ENCODE results near the gene GNAI3. TPM values are rescaled to one million over a fixed set of nuclear protein-coding genes. Genes with fewer than 3 reads are reported as not detected.

The GNAI3 gene
- total RNA-seq, 1 experiment from 2014 or later = 9.9 TPM

- Histone ChIP-seq H3K23ac (ENCODE audit: insufficient read length, low read depth, low read length) (no peak overlapping the region), H3K79me2 (ENCODE audit: insufficient read depth, low read length) (no peaks in the 10 kb centered on the region), H3K9ac (ENCODE audit: extremely low read depth, insufficient read length, low read length) (no peak overlapping the region), H3K9me3 (ENCODE audit: control insufficient read depth, low read depth, low read length) (no peaks in the 10 kb centered on the region), H4K5ac (ENCODE audit: insufficient read length, low read depth, low read length) (no peak overlapping the region), H2BK15ac (ENCODE audit: low read depth, low read length) (no peak overlapping the region), H3K4ac (ENCODE audit: low read depth, low read length) (no peak overlapping the region), H2BK120ac (ENCODE audit: low read depth, low read length, poor library complexity, severe bottlenecking) (no peak overlapping the region), H3K23me2 (ENCODE audit: insufficient read length, low read depth, low read length, poor library complexity, severe bottlenecking) (no peaks in the 10 kb centered on the region), H2AK5ac (ENCODE audit: insufficient read length, low read length) (no peak overlapping the region), H3K4me1 (ENCODE audit: insufficient read depth, low read length) (no peaks in the 10 kb centered on the region; the same call in 1 of the 2 replicates), H3K79me1 (ENCODE audit: insufficient read depth, low read depth, low read length, poor library complexity, severe bottlenecking) (no peaks in the 10 kb centered on the region), H3K27me3 (ENCODE audit: insufficient read depth, low read length) (no peaks in the 10 kb centered on the region), H3K14ac (ENCODE audit: insufficient read depth, low read length) (no peak overlapping the region; the same call in 1 of the 2 replicates), H2AFZ (ENCODE audit: low read length) (no peak overlapping the region), H3K27ac (ENCODE audit: insufficient read length, low read depth, low read length) (no peak overlapping the region), H4K91ac (ENCODE audit: insufficient read length, low read depth, low read length) (no peak overlapping the region), H4K8ac (replicated peaks; ENCODE audit: insufficient read length, low read depth, low read length) (no peak overlapping the region), H2BK5ac (ENCODE audit: insufficient read length, low read length) (no peak overlapping the region), H2BK20ac (ENCODE audit: low read depth, low read length, poor library complexity, severe bottlenecking) (no peak overlapping the region), H3K56ac (ENCODE audit: insufficient read length, low read depth, low read length) (no peak overlapping the region), H2BK12ac (ENCODE audit: insufficient read length, low read depth, low read length) (no peak overlapping the region), H3K4me2 (ENCODE audit: insufficient read depth, insufficient read length, low read length) (no peak overlapping the region), H4K20me1 (ENCODE audit: control insufficient read depth, insufficient read depth, insufficient read length) (no peaks in the 10 kb centered on the region), H3T11ph (ENCODE audit: low read length) (no peak overlapping the region), H3K18ac (ENCODE audit: insufficient read length, low read depth, low read length) (no peak overlapping the region)
- WGBS (ENCODE audit: extremely low coverage, insufficient read length, low lambda C conversion rate) = no CpG with 5 or more reads among the region's 14 CpGs
- Mint-ChIP-seq H3K4me1 (peaks cover 8 to 26% of the 10 kb centered on the region in 2 experiments), H3K9me3 (no peaks in the 10 kb centered on the region), H3K27me3 (ENCODE audit: low read depth) (no peaks in the 10 kb centered on the region), H3K36me3 (ENCODE audit: insufficient read depth in 1 of 3, low read depth in 3 of 3) (peaks cover 27 to 48% (median 42%) of the 10 kb centered on the region in 3 experiments; a peak in 6 of 7 replicates), H3K27ac (no peak overlapping the region), H3K4me3 (no peak overlapping the region)
- no peak for TF ChIP-seq CTCF (conservative IDR thresholded peaks at IDR 0.05)
- no peak for DNase-seq
Measured at GRCh38 chr1:109630898-109631512, 82.6 kb downstream of the GNAI3 start.

Data from H9 (cell line).